ENCODE data around the gene ATG4D.
"Not testable (repeated sequence)": the region's sequence is repeated elsewhere in the genome, so short reads cannot be mapped to it uniquely, and the experiment has no call there.

Gene ATG4D

DNA sequence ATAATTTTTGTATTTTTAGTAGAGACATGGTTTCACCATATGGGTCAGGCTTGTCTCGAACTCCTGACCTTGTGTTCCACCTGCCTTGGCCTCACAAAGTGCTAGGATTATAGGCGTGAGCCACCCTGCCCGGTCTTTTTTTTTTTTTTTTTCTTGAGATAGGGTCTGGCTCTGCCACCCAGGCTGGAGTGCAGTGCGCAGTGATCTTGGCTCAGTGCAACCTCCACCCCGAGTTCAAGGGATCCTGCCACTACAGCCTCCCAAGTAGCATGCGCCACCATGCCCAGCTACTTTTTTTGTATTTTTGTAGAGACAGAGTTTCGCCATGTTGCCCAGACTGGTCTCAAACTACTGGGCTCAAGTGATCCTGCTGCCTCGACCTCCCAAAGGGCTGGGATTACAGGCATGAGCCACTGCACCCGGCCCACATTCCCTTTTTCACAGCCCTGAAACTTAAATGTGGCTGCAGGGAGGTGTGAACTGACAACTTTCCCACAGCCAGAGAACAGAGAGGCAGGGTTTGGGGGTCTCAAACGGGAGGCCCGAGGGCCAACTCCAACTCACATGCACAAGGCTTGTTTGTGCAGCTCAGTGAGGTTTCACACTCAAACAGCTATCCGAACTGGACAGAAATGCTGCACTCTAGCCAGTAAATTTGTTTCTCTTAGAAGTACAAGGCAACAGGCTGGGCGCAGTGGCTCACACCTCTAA lies 22.1 kb upstream of the ATG4D start:
- Histone ChIP-seq H3K4me2 (ENCODE audit: low read length) (no peak overlapping the region), H2BK120ac (ENCODE audit: low read depth, low read length) (no peak overlapping the region), H4K8ac (ENCODE audit: low read depth, low read length) (no peak overlapping the region), H3K4ac (ENCODE audit: low read depth, low read length) (no peak overlapping the region), H2AK5ac (ENCODE audit: low read length) (no peak overlapping the region), H3K56ac (ENCODE audit: low read length) (no peak overlapping the region), H3K36me3 (ENCODE audit: control insufficient read depth, insufficient read depth, low read length) (no peaks in the 10 kb centered on the region), H2BK15ac (replicated peaks; ENCODE audit: low read depth) (no peak overlapping the region), H4K5ac (ENCODE audit: low read length) (no peak overlapping the region), H3K27ac (ENCODE audit: low read depth, low read length) (no peak overlapping the region), H3K27me3 (ENCODE audit: insufficient read depth, low read length, poor library complexity) (no peaks in the 10 kb centered on the region), H3K79me1 (ENCODE audit: low read length) (no peaks in the 10 kb centered on the region), H3K18ac (ENCODE audit: low read length) (no peak overlapping the region), H3K4me1 (ENCODE audit: control insufficient read depth, low read depth, low read length) (peaks cover 3% of the 10 kb centered on the region), H2BK5ac (ENCODE audit: low read length) (no peak overlapping the region), H3K79me2 (ENCODE audit: control insufficient read depth, insufficient read depth, low read length) (no peaks in the 10 kb centered on the region), H3K4me3 (ENCODE audit: low read length) (no peak overlapping the region), H3K23ac (ENCODE audit: low read length) (no peak overlapping the region), H3K9ac (ENCODE audit: low read length) (no peak overlapping the region)
- no peak for DNase-seq
- WGBS (ENCODE audit: extremely low coverage, insufficient coverage, low lambda C conversion rate), result no CpG with 5 or more reads among the region's 13 CpGs

DNA sequence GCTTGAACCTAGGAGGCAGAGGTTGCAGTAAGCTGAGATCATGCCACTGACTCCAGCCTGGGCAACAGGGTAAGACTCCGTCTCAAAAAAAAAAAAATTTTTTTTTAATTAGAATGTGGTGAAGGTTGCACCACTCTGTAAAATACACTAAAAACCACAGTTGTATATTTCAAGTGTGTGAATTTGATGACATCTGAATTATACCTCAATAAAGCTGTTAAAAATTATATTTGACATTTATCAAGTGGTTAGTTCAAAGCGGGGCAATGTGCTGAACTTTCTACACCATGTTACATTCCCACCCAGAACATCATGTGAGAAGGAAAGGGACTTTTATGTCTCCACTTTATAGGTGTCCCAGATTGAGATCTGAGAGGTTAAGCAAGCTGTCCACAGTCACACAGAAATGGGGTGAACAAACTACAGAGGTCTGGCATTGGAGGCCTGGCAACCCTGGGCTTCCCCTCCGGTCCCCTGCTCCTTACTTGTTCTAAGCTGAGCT lies 20.5 kb upstream of the ATG4D start:
- Histone ChIP-seq H3K4ac (ENCODE audit: low read depth, low read length) (no peak overlapping the region), H3K4me1 (ENCODE audit: control insufficient read depth, low read depth, low read length) (peaks cover 2% of the 10 kb centered on the region), H4K5ac (ENCODE audit: low read length) (no peak overlapping the region), H3K4me3 (ENCODE audit: low read length) (no peak overlapping the region), H2BK15ac (replicated peaks; ENCODE audit: low read depth) (no peak overlapping the region), H3K4me2 (ENCODE audit: low read length) (no peak overlapping the region), H3K36me3 (ENCODE audit: control insufficient read depth, insufficient read depth, low read length) (no peaks in the 10 kb centered on the region), H2AK5ac (ENCODE audit: low read length) (no peak overlapping the region), H3K79me1 (ENCODE audit: low read length) (no peaks in the 10 kb centered on the region), H3K27ac (ENCODE audit: low read depth, low read length) (no peak overlapping the region), H3K23ac (ENCODE audit: low read length) (no peak overlapping the region), H3K56ac (ENCODE audit: low read length) (no peak overlapping the region), H2BK5ac (ENCODE audit: low read length) (no peak overlapping the region), H3K9ac (ENCODE audit: low read length) (no peak overlapping the region), H3K27me3 (ENCODE audit: insufficient read depth, low read length, poor library complexity) (no peaks in the 10 kb centered on the region), H2BK120ac (ENCODE audit: low read depth, low read length) (no peak overlapping the region), H3K18ac (ENCODE audit: low read length) (no peak overlapping the region), H3K79me2 (ENCODE audit: control insufficient read depth, insufficient read depth, low read length) (no peaks in the 10 kb centered on the region), H4K8ac (ENCODE audit: low read depth, low read length) (no peak overlapping the region)
- no peak for DNase-seq
- no CpG with 5 or more reads among the region's 3 CpGs for WGBS (ENCODE audit: extremely low coverage, insufficient coverage, low lambda C conversion rate)

DNA sequence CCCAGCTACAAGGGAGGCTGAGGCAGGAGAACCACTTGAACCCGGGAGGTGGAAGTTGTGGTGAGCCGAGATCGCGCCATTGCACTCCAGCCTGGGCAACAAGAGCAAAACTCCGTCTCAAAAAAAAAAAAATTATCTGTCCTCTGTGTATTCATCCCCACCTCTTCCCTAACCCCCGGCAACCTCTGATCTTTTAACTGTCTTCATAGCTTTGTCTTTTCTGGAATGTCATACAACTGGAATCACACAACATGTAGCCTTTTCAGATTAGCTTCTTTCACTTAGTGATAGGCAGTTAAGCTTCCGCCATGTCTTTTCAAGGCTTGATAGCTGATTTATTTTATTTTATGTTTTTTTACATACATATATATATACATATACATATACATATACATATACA lies 18.1 kb upstream of the ATG4D start:
- Histone ChIP-seq H4K8ac (ENCODE audit: low read depth, low read length) (no peak overlapping the region), H2AK5ac (ENCODE audit: low read length) (no peak overlapping the region), H3K9ac (ENCODE audit: low read length) (no peak overlapping the region), H3K4me1 (ENCODE audit: control insufficient read depth, low read depth, low read length) (no peaks in the 10 kb centered on the region), H3K18ac (ENCODE audit: low read length) (no peak overlapping the region), H2BK120ac (ENCODE audit: low read depth, low read length) (no peak overlapping the region), H3K27me3 (ENCODE audit: insufficient read depth, low read length, poor library complexity) (no peaks in the 10 kb centered on the region), H3K4me3 (ENCODE audit: low read length) (no peak overlapping the region), H3K27ac (ENCODE audit: low read depth, low read length) (no peak overlapping the region), H3K4me2 (ENCODE audit: low read length) (no peak overlapping the region), H2BK15ac (replicated peaks; ENCODE audit: low read depth) (no peak overlapping the region), H3K56ac (ENCODE audit: low read length) (no peak overlapping the region), H4K5ac (ENCODE audit: low read length) (no peak overlapping the region), H3K79me2 (ENCODE audit: control insufficient read depth, insufficient read depth, low read length) (no peaks in the 10 kb centered on the region), H3K23ac (ENCODE audit: low read length) (no peak overlapping the region), H2BK5ac (ENCODE audit: low read length) (no peak overlapping the region), H3K36me3 (ENCODE audit: control insufficient read depth, insufficient read depth, low read length) (no peaks in the 10 kb centered on the region), H3K79me1 (ENCODE audit: low read length) (no peaks in the 10 kb centered on the region), H3K4ac (ENCODE audit: low read depth, low read length) (no peak overlapping the region)
- no CpG with 5 or more reads among the region's 7 CpGs for WGBS (ENCODE audit: extremely low coverage, insufficient coverage, low lambda C conversion rate)
- DNase-seq, result no peak

DNA sequence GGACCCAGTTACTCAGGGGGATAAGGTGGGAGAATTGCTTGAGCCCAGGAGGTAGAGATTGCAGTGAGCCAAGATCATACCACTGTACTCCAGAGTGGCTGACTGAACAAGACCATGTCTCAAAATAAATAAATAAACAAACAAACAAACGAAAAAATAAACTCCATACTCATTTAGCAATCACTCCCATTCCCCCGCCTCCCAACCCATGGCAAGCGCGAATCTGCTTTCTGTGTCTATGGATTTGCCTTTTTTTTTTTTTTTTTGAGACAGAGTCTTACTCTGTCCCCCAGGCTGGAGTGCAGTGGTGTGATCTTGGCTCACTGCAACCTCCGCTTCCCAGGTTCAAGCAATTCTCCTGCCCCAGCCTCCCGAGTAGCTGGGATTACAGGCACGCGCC lies 16.8 kb upstream of the ATG4D start:
- not testable (repeated sequence) for H2BK15ac ChIP-seq (replicated peaks; ENCODE audit: low read depth)

DNA sequence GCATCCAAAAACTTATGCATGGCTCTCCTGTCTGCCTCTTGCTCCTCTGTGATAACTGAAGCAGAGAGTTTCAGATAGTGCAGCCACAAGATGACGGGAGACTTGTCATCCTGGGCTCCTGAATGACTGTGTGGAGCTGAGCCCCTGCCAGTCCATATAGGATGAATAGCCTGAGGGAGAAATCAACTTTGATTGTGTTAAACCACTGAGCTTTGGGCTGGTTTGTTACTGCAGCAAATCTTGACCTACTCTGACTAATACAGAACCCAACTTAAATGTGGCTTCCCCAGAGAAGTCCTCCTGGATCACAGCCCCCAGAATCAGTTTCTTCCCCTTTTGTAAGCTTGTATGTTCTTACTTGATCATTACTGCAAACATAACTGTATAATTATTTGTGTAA lies 11.2 kb upstream of the ATG4D start:
- no peaks in the 10 kb centered on the region for H3K4me1 ChIP-seq (ENCODE audit: control insufficient read depth, low read depth, low read length)
- no peak overlapping the region for H2BK5ac ChIP-seq (ENCODE audit: low read length)
- H3K27me3 ChIP-seq (ENCODE audit: insufficient read depth, low read length, poor library complexity), result no peaks in the 10 kb centered on the region
- no peak overlapping the region for H3K23ac ChIP-seq (ENCODE audit: low read length)
- no peak overlapping the region for H3K9ac ChIP-seq (ENCODE audit: low read length)
- no peak overlapping the region for H4K8ac ChIP-seq (ENCODE audit: low read depth, low read length)
- no peak overlapping the region for H2BK120ac ChIP-seq (ENCODE audit: low read depth, low read length)
- H2BK15ac ChIP-seq (replicated peaks; ENCODE audit: low read depth), result no peak overlapping the region
- H3K36me3 ChIP-seq (ENCODE audit: control insufficient read depth, insufficient read depth, low read length), result no peaks in the 10 kb centered on the region
- no peak overlapping the region for H2AK5ac ChIP-seq (ENCODE audit: low read length)
- no peak overlapping the region for H3K27ac ChIP-seq (ENCODE audit: low read depth, low read length)
- no peak overlapping the region for H3K56ac ChIP-seq (ENCODE audit: low read length)
- no peak overlapping the region for H3K18ac ChIP-seq (ENCODE audit: low read length)
- H3K79me1 ChIP-seq (ENCODE audit: low read length), result no peaks in the 10 kb centered on the region
- no peak for DNase-seq
- H3K79me2 ChIP-seq (ENCODE audit: control insufficient read depth, insufficient read depth, low read length), result no peaks in the 10 kb centered on the region
- H3K4me3 ChIP-seq (ENCODE audit: low read length), result no peak overlapping the region
- H3K4ac ChIP-seq (ENCODE audit: low read depth, low read length), result no peak overlapping the region
- whole genome bisulfite sequencing (ENCODE audit: extremely low coverage, insufficient coverage, low lambda C conversion rate), result no CpG with 5 or more reads among the region's 1 CpG
- no peak overlapping the region for H3K4me2 ChIP-seq (ENCODE audit: low read length)
- H4K5ac ChIP-seq (ENCODE audit: low read length), result no peak overlapping the region

More for the DNA sequence above, 16.8 kb upstream of the ATG4D start:
- H3K18ac ChIP-seq (ENCODE audit: low read length); H3K4ac ChIP-seq (ENCODE audit: low read depth, low read length); H3K9ac ChIP-seq (ENCODE audit: low read length); H2BK5ac ChIP-seq (ENCODE audit: low read length); H2AK5ac ChIP-seq (ENCODE audit: low read length); H3K36me3 ChIP-seq (ENCODE audit: control insufficient read depth, insufficient read depth, low read length); H3K4me1 ChIP-seq (ENCODE audit: control insufficient read depth, low read depth, low read length); H4K5ac ChIP-seq (ENCODE audit: low read length); H4K8ac ChIP-seq (ENCODE audit: low read depth, low read length); H3K56ac ChIP-seq (ENCODE audit: low read length); H3K79me2 ChIP-seq (ENCODE audit: control insufficient read depth, insufficient read depth, low read length); H3K23ac ChIP-seq (ENCODE audit: low read length); H3K27ac ChIP-seq (ENCODE audit: low read depth, low read length); H3K27me3 ChIP-seq (ENCODE audit: insufficient read depth, low read length, poor library complexity); H3K79me1 ChIP-seq (ENCODE audit: low read length); H3K4me2 ChIP-seq (ENCODE audit: low read length); DNase-seq; H2BK120ac ChIP-seq (ENCODE audit: low read depth, low read length); H3K4me3 ChIP-seq (ENCODE audit: low read length): not testable (repeated sequence)
- WGBS (ENCODE audit: extremely low coverage, insufficient coverage, low lambda C conversion rate), result no CpG with 5 or more reads among the region's 8 CpGs
